BJ (cell line): Measurements from ENCODE around the gene CAV2. TPM values are rescaled to one million over a fixed set of nuclear protein-coding genes. Genes with fewer than 3 reads are reported as not detected.

ENCODE experiments used
- CTCF ChIA-PET: fragments of 350-600 bp; formaldehyde crosslinking; extraction: SDS; loops from one replicate; lab custom pipeline; 2021; ENCODE audit warnings: antibody characterized with exemption, inconsistent platforms; lab: Yijun Ruan, JAX
- POLR2A ChIA-PET: fragments of 300-600 bp; sonication (Branson Sonifier 250); formaldehyde crosslinking; extraction: SDS; loops from one replicate; lab custom pipeline; 2021; ENCODE audit warnings: antibody characterized with exemption; lab: Charles Lee
- DNase-seq: peaks from one replicate; pipeline ENCODE4 v3.0.0-alpha.2; 2011; ENCODE audit warnings: low read depth
- H3K27me3 ChIP-seq: 2 replicates; pipeline ENCODE4 v1.6.0; 2011; ENCODE audit warnings: low read length; ENCODE audit not compliant: control insufficient read depth, insufficient read depth
- H3K36me3 ChIP-seq: 2 replicates; pipeline ENCODE4 v1.5.1; 2011; ENCODE audit warnings: low read length; ENCODE audit not compliant: control insufficient read depth, insufficient read depth
- H3K4me3 ChIP-seq: 2 replicates; pipeline ENCODE4 v1.5.1; 2011; ENCODE audit warnings: low read depth, mild to moderate bottlenecking, control low read depth, low read length
- CTCF ChIP-seq: IDR thresholded peaks from 2 replicates; pipeline ENCODE4 v1.5.1; 2011; ENCODE audit warnings: low read depth, mild to moderate bottlenecking, control low read depth, inconsistent platforms, low read length, moderate library complexity; ENCODE audit not compliant: insufficient read depth
- polyA plus RNA-seq: library from polyadenylated mRNA; depleted of rRNA; stranded (reverse); fragments of >200 nt; gene quantifications from 2 replicates; pipeline ENCODE4 v1.2.3, GENCODE V29; 2011; rRNA removed

Gene CAV2
- polyA plus RNA-seq, 1 experiment = 245 TPM

- TF ChIP-seq CTCF = no peak
- no peak overlapping the region for H3K4me3 ChIP-seq
- no peaks in the 10 kb centered on the region for H3K27me3 ChIP-seq
- DNase-seq = no peak
- POLR2A ChIA-PET = no interaction called here
- CTCF ChIA-PET = no interaction called here
- peaks cover 13% of the 10 kb centered on the region for H3K36me3 ChIP-seq
These were observed 58.4 kb downstream of the CAV2 start for GRCh38 chr7:116557901-116558300.

Other genes starting within 250 kb of the CAV2 start
- gene CAV1, start 25.3 kb downstream of the CAV2 start, polyA plus RNA-seq = 1,794 and 2,064 TPM in 2 replicates
- gene MET, start 172.5 kb downstream of the CAV2 start, polyA plus RNA-seq = 68.3 and 82.8 TPM in 2 replicates